NCI-H187 treated with DMSO at 0.1 percent for 48 hours (cell line): ENCODE results near the gene CTIF.

ENCODE experiments used
- DNase-seq: peaks from one replicate; lab custom pipeline; 2025; lab: John Stamatoyannopoulos, UW

The CTIF gene

GRCh38 chr18:48602759-48603390, 64.0 kb downstream of the CTIF start:
- DNase-seq, result no peak

- no peak for DNase-seq
Measured at GRCh38 chr18:48605408-48605845, 66.6 kb downstream of the CTIF start.

GRCh38 chr18:48607056-48607984, 68.5 kb downstream of the CTIF start:
- DNase-seq, result no peak

- no peak for DNase-seq
Measured at GRCh38 chr18:48608581-48608980, 69.8 kb downstream of the CTIF start.

GRCh38 chr18:48609114-48609513, 70.3 kb downstream of the CTIF start:
- DNase-seq, result no peak

GRCh38 chr18:48609820-48610815, 71.3 kb downstream of the CTIF start:
- DNase-seq, result no peak

GRCh38 chr18:48611203-48611602, 72.4 kb downstream of the CTIF start:
- DNase-seq, result no peak

- no peak for DNase-seq
Measured at GRCh38 chr18:48611785-48612480, 73.1 kb downstream of the CTIF start.

- no peak for DNase-seq
Measured at GRCh38 chr18:48612511-48612910, 73.7 kb downstream of the CTIF start.

GRCh38 chr18:48612917-48613316, 74.1 kb downstream of the CTIF start:
- no peak for DNase-seq

- no peak for DNase-seq
Measured at GRCh38 chr18:48613589-48614404, 75.0 kb downstream of the CTIF start.

- DNase-seq, result no peak
Measured at GRCh38 chr18:48615566-48616401, 77.0 kb downstream of the CTIF start.

GRCh38 chr18:48616484-48617255, 77.8 kb downstream of the CTIF start:
- no peak for DNase-seq

GRCh38 chr18:48617844-48618497, 79.1 kb downstream of the CTIF start:
- DNase-seq, result no peak

GRCh38 chr18:48619016-48619415, 80.2 kb downstream of the CTIF start:
- DNase-seq, result no peak

GRCh38 chr18:48619501-48619900, 80.7 kb downstream of the CTIF start:
- no peak for DNase-seq

GRCh38 chr18:48620071-48620470, 81.2 kb downstream of the CTIF start:
- DNase-seq, result no peak

- DNase-seq, result no peak
Measured at GRCh38 chr18:48621240-48621639, 82.4 kb downstream of the CTIF start.
